HG03378 (cell line): Measurements from ENCODE around the gene KCNH3.

ENCODE experiments used
- ATAC-seq: cut with Tn5 transposase; IDR thresholded peaks from one replicate; pipeline ENCODE4 v1.9.1; 2021; ENCODE audit warnings: mild to moderate bottlenecking, moderate library complexity; ENCODE audit not compliant: unreplicated experiment

KCNH3 gene

DNA sequence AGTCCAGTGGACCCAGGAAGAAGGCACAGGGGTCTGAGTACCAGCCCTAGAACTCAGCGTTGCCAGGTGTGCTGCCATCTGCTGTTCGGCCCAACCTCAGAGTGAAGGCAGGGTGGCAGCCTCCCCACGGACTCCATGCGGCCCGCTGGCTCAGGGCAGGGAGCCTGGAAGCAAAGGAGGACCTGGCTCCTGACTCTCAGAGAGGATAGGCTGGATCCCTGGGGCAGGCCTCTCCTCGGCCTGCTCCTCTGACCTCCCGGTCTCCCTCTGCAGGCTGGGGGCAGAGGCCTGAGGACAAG is 19.0 kb downstream of the KCNH3 start:
- no peak for ATAC-seq

- no peak for ATAC-seq
Observed at GRCh38 chr12:49558526-49558925, 19.7 kb downstream of the KCNH3 start.

GRCh38 chr12:49559011-49559675 is 20.3 kb downstream of the KCNH3 start:
- ATAC-seq = no peak

GRCh38 chr12:49560695-49561094 is 21.9 kb downstream of the KCNH3 start:
- ATAC-seq = no peak

DNA sequence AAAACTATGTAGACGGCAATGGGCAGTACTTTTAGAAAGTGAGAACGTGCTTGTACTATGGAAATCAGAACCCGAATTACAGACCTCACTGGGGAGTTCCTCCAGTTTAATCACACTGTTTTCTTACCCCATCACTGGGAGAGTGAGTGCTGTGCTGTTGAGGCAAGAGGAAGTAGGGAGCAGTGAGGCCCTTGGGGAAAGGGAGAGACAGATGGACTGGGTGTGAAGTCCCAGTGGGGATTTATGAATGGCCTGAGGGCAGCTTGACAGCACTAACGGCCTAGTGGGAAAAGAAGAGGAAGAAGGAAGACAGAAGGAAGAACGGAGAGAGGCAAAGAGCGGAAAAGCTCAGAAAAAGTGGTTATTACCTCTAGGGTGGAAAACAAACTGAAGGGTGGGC is 23.4 kb downstream of the KCNH3 start:
- ATAC-seq = no peak

DNA sequence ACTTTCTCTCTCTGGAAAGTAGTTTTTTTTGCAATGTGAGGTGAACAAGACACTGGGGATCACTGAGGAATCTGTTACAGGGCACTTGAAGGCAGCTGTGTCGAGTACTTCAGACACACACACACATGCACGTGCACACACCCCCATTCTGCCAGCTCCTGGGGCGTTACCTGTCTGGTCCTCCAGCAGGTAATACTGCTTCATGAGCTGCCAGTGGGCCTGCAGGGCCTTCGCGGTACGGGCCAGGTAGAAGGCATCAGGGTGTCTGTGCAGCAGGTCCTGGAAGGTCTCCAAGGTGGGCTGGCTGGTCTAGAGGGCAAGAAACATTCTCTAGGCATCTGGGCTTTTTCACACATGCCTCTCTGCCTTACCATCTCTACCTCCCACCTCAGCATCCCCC is 24.0 kb downstream of the KCNH3 start:
- ATAC-seq = no peak

- ATAC-seq = no peak
Observed at GRCh38 chr12:49563951-49564685, 25.3 kb downstream of the KCNH3 start.

DNA sequence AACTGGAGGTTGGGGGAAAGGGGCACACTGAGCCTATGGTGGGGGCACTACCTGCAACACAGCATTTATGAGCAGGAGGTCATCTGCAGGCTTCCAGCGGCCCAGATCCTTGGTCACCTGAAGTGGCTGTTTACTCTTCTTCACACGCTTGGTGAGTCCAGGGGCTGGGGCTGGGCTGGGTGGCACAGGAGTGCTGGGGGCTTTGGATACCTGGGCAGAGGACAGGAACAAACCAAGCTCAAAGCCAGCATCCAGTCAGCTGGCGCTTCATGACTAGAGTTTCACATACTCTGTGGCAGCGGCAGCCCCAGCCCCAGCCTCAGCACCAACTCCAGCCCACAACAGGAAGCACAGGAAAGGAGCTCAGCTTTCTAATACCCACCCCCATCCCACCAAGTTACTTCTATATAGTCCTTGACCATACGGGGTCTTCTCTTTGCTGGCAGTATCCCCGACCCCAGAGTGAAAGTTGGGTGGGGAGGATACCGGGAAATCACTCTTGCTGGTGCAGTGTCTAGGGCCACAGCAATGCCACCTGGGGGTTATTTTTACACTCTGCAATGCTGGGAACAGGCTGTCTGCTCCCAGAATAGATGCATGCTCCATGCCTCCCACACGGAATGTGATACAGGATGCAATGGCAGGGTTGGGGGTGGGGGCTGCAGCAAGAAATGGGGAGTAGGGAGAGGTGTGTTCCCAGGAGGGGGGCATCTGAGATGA is 26.0 kb downstream of the KCNH3 start:
- ATAC-seq = no peak

DNA sequence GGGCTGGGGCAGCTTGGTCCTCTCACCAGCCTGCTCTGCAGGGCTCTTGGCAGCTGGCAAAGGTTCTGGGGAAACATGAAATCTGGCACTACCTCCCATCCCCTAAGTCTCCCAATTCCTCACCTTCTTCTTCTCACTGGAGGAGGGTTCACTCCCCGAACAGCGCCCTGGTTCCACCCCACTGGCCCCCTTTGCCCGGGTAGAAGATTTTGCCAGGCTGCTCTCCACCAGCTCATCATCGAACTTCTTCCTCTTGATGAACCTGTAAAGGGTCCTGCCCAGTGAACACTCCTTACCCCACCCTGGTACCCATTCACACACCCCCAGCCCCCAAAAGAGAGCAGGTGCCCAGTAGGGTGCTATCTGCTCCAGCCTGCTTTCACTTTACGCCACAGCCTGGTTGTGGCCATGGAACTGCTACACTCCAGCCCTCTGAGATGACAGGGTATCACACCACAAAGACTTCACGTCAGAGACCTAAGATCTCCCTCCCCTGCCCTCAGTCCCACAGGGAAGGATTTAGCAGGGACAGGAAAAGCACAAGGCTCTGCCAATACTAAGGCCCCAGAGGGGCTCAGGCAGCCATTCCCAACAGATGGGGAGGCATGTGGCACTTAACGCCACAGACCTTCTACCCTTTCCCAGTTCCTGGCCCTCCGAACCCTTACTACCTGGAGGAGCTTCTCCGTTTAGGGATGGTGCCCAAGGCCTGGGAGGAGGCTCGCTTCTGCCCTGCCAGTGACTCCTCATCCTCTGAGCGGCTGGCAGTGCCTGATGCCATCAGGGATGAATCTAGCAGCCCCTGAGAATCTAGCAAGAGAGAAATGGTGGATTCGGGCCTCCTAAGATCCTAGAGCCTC is 26.8 kb downstream of the KCNH3 start:
- ATAC-seq = no peak

DNA sequence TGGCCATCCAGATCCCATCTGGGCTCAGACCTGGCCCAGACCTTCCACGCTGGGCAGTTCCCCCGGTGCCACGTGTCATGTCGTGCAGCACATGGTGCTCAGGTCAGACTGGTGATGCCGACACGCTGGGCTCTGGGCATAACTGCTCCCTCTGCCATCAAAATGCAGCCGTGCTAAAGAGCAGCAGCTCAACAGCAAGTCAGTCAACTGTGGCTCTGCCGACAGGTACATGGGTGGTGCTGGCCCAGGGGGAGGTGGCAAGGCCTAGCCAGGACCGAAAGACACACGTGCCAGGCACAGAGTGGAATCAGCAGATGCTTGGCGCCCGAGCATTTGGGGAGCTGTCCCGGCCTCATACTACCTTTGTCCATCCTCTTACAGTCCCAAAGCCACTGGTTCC is 27.5 kb downstream of the KCNH3 start:
- ATAC-seq = no peak

DNA sequence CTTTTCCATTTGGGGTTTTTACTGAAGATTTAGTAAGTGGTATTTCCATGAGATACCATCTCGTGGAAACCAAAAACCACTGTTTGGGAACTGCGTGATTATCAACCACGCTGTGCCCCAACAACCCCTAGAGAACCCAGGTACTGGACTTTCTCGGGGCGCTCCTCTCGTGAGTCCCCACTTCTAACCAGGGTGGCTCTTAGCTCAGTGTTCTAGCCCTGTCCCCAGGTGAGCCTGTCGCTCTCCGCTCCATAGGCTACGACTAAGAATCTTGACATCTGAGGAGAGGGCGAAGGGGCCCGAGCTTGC is 28.4 kb downstream of the KCNH3 start:
- peak; percentile 5 for ATAC-seq

GRCh38 chr12:49567611-49568441 is 29.0 kb downstream of the KCNH3 start, which contains the start of gene MCRS1:
TSS of gene MCRS1 (minus strand) at chr12:49568142. CDS start at chr12:49566731, 1,411 bp downstream.
- ATAC-seq = peak; percentile 72

DNA sequence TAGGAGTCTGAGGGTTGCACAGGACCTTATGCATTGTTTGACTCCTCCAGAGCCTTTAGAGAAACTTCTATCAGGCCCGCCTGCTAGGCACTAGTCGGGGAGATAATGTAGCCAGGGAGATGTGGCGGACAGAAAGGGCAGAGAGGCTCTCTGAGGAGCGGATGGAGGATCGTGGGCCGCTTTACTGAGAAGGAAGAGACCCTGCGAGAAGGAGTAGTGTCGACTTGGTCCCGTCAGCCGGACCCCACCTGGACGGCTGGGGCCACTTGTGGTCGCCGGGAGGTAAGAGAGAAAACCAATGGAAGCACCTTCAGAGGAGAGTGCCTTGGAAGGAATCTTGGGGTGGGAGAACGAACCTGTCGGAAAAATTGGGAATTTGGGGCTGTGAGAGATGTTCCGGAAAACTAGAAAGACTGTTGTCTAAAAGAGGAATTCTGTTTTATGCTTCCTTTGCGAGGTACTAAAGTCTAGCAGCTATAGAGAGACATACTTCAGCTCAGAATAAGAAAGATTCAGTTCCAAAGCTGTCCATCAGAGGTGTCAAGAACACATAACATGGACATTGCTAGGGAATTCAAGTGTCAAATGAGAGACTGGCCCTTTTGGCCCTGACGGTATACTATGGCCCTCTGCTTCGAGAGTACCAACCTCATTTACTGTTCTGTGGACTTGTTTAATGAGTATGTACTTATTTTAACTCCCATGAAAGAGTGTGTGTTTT is 29.8 kb downstream of the KCNH3 start:
- ATAC-seq = peak; percentile 18

DNA sequence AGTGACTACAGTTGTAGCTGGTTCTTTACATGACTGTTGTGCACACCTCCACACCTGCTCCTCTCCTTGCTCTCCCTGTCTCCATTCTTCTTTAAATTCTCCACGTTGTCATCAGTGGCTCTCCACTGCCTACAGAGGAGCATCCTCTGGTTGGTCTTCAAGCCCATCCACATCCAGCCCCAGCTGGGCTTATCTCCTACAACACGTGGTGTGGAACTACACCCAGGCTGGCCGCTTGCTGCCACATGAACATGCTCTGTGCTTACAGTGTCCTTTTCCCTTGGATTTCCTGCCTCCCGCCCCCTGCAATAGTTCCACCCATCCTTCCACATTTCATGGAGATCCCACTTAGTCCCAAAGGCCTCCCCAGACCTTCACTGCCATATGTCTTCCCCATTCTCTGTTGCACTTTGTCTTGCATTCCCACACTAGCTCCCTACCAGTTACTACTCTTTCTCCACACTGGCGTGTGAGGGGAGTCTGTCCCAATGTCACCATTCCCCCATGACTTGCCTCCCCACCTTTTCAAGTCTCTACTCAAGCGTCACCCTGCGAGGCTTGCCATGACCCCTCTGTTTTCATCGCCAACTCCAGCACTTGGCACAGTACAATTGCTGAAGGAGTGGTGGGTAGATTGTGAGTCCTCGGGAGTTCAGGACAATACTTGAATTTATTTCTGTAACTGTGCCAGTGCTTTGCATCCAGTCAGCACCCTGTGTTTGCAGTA is 38.9 kb downstream of the KCNH3 start:
- no peak for ATAC-seq

DNA sequence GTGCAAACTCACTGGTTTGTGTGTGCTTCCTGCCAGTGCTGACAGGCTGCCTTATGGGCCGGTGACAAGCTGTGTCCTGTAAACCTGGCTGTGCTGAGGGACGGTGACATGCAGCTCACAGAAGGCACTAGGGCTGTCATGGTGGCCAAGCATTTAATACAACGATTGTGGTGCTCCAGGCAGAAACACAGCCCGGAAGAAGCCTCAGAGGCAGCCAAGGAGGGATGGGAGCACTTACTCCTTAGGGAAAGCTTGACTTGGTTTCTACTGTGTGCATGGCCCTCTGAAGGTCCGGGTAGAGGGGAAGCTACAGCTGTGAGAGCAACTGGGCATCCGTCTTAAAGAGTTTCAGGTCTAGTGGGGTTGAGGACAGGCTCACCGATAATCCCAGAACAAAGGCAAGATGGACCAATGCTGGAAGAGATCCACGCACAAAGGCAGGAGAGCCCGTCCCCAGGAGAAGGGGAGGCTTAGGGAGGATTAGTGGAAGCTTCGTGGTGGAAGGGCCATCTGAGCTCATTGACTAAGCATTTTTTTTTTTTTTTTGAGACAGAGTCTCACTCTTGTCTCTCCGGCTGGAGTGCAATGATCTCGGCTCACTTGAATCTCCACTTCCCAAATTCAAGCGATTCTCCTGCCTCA is 39.8 kb downstream of the KCNH3 start:
- ATAC-seq = no peak

DNA sequence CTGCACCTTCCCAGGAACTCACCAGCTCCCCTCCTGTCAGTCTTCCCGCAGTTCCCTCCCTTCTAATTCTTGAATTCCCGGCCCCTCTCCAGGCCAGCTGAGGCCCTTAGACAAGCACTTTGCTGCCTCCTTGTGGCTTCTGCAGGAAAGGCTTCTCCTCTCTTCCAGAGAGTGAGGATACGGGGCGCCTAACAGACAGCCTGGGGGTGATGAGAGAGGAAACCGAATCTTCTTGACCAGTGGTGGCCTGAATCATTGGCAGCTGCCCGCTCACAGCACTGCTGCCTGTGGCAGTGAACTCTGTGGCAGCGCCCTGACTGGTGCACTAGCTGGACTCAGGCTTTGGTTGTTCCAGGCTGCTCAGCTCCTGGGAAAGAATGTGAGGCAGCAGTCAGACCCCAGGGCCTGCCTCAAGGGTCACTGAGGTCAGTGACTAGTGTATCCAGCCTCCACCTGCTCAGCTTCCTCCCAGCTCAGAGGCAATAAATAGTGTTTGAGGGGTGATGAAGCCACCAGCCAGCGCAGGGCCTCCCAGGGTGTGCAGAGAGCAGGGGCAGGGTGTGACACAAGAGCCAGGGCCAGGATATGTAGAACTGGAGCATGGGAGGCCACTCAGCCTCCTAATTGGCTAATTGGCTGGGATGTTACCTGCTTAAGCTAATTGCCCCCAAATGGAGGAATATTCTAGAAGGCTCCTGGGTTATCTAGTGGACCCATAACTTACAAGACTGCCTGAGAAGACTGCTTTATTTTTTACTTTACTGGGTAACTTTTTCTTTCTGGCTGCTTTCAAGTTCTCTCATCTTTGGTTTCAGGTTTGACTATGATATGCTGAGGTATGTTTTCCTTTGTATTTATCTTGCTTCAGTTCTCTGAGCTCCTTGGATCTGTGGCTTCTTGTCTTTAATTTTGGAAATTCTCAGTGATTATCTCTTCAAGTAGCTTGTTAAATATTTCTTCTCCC is 42.0 kb downstream of the KCNH3 start:
- no peak for ATAC-seq

DNA sequence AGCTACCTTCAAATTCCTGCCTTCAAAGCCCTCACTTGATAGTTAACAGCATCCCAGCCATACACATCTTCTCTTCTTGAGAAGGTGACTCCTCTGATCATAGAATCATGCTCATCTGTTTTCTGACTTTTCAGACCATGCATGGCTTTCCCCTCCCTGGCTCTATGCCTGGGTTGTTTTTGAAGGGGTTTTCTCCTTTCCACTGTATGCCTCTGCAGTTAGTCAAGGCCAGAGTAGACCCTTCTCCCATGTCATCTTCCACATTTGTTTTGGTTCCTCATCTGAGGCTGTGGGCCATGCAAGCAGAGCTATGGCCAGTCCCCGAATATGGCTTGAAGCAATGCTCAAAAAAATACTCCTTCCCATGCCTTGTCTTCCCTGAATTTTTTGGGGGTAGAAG is 43.4 kb downstream of the KCNH3 start:
- ATAC-seq = no peak

DNA sequence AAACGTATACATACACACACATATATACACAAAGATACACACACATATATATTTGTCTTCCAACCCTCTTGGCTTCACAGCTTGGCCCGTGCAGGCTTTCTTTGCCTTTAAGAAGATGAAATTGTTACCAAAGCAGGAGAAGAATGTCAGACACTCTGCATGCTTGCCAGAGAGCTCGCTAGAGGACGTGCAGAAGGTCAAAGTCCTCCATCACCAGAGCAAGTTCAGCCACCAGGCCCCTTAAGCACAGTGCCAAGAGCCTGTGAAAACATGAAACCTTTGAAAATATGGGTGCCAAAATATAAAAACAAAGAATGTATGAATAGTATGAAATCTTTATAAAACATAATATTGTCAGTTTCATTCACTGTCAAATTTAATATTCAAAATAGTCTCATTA is 44.0 kb downstream of the KCNH3 start:
- ATAC-seq = no peak
